OCI-LY7 (cell line): ENCODE measurements around the gene FOXE1.

Experiments used
- EZH2phosphoT487 ChIP-seq: fragments of 200-600 bp; sonication (generic); IDR thresholded peaks from 2 replicates; pipeline ENCODE4 v1.6.1; 2018; ENCODE audit warnings: low read depth, borderline replicate concordance, mild to moderate bottlenecking, mixed run types, antibody characterized with exemption, low read length, moderate library complexity, mixed read lengths
- TF ChIP-seq, protein P1 (sequence below): fragments of 200-600 bp; sonication (generic); conservative IDR thresholded peaks from 2 replicates; pipeline ENCODE4 v1.5.1; 2014; ENCODE audit warnings: mild to moderate bottlenecking, antibody characterized with exemption, low read length, moderate library complexity, mixed read lengths

DNA sequence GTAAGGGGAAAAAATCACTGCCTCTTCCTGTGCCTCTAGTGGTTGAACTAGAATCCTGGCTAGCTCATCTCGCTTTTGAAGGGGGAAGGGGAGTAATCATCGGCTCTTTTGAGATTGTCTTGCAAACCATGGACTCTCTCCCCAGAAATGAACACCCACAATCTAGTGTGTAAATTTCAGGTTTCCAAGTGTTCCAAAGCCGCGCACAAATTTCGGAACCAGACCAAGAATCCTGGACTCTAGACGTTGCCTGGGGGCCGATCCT is 4.9 kb upstream of the FOXE1 start:
- TF ChIP-seq, protein P1, sequence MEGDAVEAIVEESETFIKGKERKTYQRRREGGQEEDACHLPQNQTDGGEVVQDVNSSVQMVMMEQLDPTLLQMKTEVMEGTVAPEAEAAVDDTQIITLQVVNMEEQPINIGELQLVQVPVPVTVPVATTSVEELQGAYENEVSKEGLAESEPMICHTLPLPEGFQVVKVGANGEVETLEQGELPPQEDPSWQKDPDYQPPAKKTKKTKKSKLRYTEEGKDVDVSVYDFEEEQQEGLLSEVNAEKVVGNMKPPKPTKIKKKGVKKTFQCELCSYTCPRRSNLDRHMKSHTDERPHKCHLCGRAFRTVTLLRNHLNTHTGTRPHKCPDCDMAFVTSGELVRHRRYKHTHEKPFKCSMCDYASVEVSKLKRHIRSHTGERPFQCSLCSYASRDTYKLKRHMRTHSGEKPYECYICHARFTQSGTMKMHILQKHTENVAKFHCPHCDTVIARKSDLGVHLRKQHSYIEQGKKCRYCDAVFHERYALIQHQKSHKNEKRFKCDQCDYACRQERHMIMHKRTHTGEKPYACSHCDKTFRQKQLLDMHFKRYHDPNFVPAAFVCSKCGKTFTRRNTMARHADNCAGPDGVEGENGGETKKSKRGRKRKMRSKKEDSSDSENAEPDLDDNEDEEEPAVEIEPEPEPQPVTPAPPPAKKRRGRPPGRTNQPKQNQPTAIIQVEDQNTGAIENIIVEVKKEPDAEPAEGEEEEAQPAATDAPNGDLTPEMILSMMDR = no peak
- no peak for TF ChIP-seq EZH2phosphoT487
